Spleen (tissue), 11 donors: Measurements from ENCODE around the gene CFAP91. TPM values are rescaled to one million over a fixed set of nuclear protein-coding genes. Genes with fewer than 3 reads are reported as not detected.

Experiments used
- DNase-seq: peaks from one replicate; pipeline ENCODE4 v3.0.0-alpha.2; 2020
- H3K27ac ChIP-seq, 8 donors: fragments of 200-600 bp; sonication (generic) in 7 of 8; 1 replicate in 4 of 8; 2 replicates in 4 of 8; pipeline versions ENCODE4 v1.5.0 to v1.8.0; 2016 to 2021; ENCODE audit warnings: inconsistent platforms in 4 of 8, mild to moderate bottlenecking in 4 of 8, moderate library complexity in 1 of 8
- H3K27me3 ChIP-seq, 7 donors: fragments of 200-600 bp; sonication (generic) in 6 of 7; replicated peaks in 1 of 7; 1 replicate in 4 of 7; 2 replicates in 3 of 7; pipeline versions ENCODE4 v1.5.0 to v1.8.0; 2016 to 2021; ENCODE audit warnings: inconsistent platforms in 3 of 7, mild to moderate bottlenecking in 1 of 7
- H3K36me3 ChIP-seq, 6 donors: fragments of 200-600 bp; sonication (generic) in 5 of 6; 1 replicate in 4 of 6; 2 replicates in 2 of 6; pipeline versions ENCODE4 v1.5.0 to v1.8.0; 2016 to 2021; ENCODE audit warnings: inconsistent platforms in 2 of 6
- H3K4me1 ChIP-seq, 6 donors: fragments of 200-600 bp; sonication (generic) in 5 of 6; 1 replicate in 3 of 6; 2 replicates in 3 of 6; pipeline versions ENCODE4 v1.5.0 to v1.8.0; 2016 to 2021; ENCODE audit warnings: inconsistent platforms in 3 of 6
- H3K4me3 ChIP-seq, 8 donors: fragments of 200-600 bp; sonication (generic) in 7 of 8; 1 replicate in 4 of 8; 2 replicates in 4 of 8; pipeline versions ENCODE4 v1.5.0 to v1.8.0; 2016 to 2021; ENCODE audit warnings: inconsistent platforms in 4 of 8, mild to moderate bottlenecking in 4 of 8, moderate library complexity in 2 of 8
- H3K9me3 ChIP-seq, 8 donors: fragments of 200-600 bp; sonication (generic) in 7 of 8; 1 replicate in 4 of 8; 2 replicates in 4 of 8; pipeline versions ENCODE4 v1.5.0 to v1.8.0; 2016 to 2021; ENCODE audit warnings: inconsistent platforms in 4 of 8
- CTCF ChIP-seq, 11 experiments: fragments of 200-600 bp in 7 of 11; fragments of 450-650 bp in 4 of 11; sonication (generic) in 4 of 11; IDR thresholded peaks in 8 of 11; conservative IDR thresholded peaks in 3 of 11; 1 replicate in 7 of 11; 2 replicates in 4 of 11; pipeline versions ENCODE4 v1.4.0 to v1.8.0; 2016 to 2021; ENCODE audit warnings: antibody characterized with exemption in 11 of 11, inconsistent platforms in 4 of 11, mild to moderate bottlenecking in 1 of 11
- POLR2A ChIP-seq, 3 donors: fragments of 450-650 bp; IDR thresholded peaks; one replicate each; pipeline ENCODE4 v1.5.1; 2017; ENCODE audit warnings: antibody characterized with exemption in 3 of 3, mild to moderate bottlenecking in 1 of 3
- POLR2AphosphoS5 ChIP-seq, 3 donors: sonication (generic); formaldehyde crosslinking; IDR thresholded peaks; one replicate each; pipeline ENCODE4 v1.5.1; 2017; ENCODE audit warnings: antibody characterized with exemption in 3 of 3
- WGBS, 5 donors: extraction: QIAGEN DNeasy Blood & Tissue Kit in 3 of 5; methylation state at CpG; one replicate each; pipeline versions ENCODE4 v1.1.5 to v1.1.7; 2013 to 2018; 5-methylcytosine and 5-hydroxymethylcytosine counted together
- intact Hi-C: fragments of 100-400 bp; cut with DNase I; formaldehyde crosslinking; loops from one replicate; pipeline ENCODE4 v1.15.0; 2023; ENCODE audit warnings: low total_unique reads
- polyA plus RNA-seq, 3 donors: library from polyadenylated mRNA; stranded (reverse); fragments of 200-250 nt; gene quantifications; one replicate each; pipeline ENCODE4 v1.2.1, GENCODE V29; 2013
- total RNA-seq, 7 donors: library from RNA; depleted of rRNA in 3 of 7; stranded (reverse); fragments of >200 nt in 3 of 7; fragmentation: NEBNext Ultra II Directional in 4 of 7; extraction: Animal tissue kit (Norgen Biotek cat#: 25700) in 4 of 7; gene quantifications; one replicate each; pipeline versions ENCODE4 v1.1.0 to v1.2.1, GENCODE V29; 2016 to 2021
- donor health status: healthy with polysubstance abuse.
- donor health status: DM: no; HTN: no; CAD: no; lungs with moderate emphysema.
- donor health status: DM: no; HTN: no; CAD: no.
- donor health status: Bipolar disorder and iron deficiency.
- donor health status: healthy.
- donor health status: DM: no; HTN: no; CAD: no.
- donor health status: DM: yes; HTN: yes; CAD: no.

CFAP91 gene
- total and polyA plus RNA-seq, 10 donors, result 11.0 to 141 (median 53.2) TPM

GRCh38 chr3:119751423-119751822 lies 48.6 kb downstream of the CFAP91 start:
- no peak for TF ChIP-seq POLR2A (IDR thresholded peaks at IDR 0.05)
- TF ChIP-seq CTCF (IDR thresholded peaks at IDR 0.05 in 8 of 11, conservative IDR thresholded peaks at IDR 0.05 in 3 of 11), result no peak
- no peak for TF ChIP-seq POLR2AphosphoS5 (IDR thresholded peaks at IDR 0.05)
- Histone ChIP-seq H3K36me3 (peaks cover 0 to 50% (median 9%) of the 10 kb centered on the region in 6 donors), H3K4me3 (peak overlapping the region in 2 of 8 donors; percentile 1), H3K27me3 (no peaks in the 10 kb centered on the region), H3K27ac (peak overlapping the region in 1 of 8 donors; percentile 22), H3K9me3 (peaks cover 0 to 29% (median 21%) of the 10 kb centered on the region in 8 donors), H3K4me1 (no peaks in the 10 kb centered on the region)
- no peak for DNase-seq
- intact Hi-C loops, result no loop called here
- WGBS, 5 donors, result 81 to 92% (median 83%) methylated on average over 3 of the region's 3 CpGs

Other genes starting within 250 kb of the CFAP91 start
- gene TMEM39A, start 239.4 kb upstream of the CFAP91 start, total RNA-seq, result 10 to 100 TPM; 36.0 to 80.5 (median 42.3) TPM
- 1 to 10 TPM; 4.9 to 5.9 (median 5.4) TPM for gene TMEM39A, start 239.4 kb upstream of the CFAP91 start, polyA plus RNA-seq
- gene POGLUT1, start 234.1 kb upstream of the CFAP91 start, total RNA-seq, result 10 to 100 TPM; 15.3 to 26.0 (median 24.3) TPM
- gene POGLUT1, start 234.1 kb upstream of the CFAP91 start, polyA plus RNA-seq, result 10 to 100 TPM; 11.1 to 17.0 (median 12.6) TPM
- gene TIMMDC1, start 204.5 kb upstream of the CFAP91 start, total RNA-seq, result 10 to 100 TPM; 33.0 to 85.7 (median 67.4) TPM
- 10 to 100 TPM; 57.1 to 77.8 (median 75.4) TPM for gene TIMMDC1, start 204.5 kb upstream of the CFAP91 start, polyA plus RNA-seq
- gene CD80, start 143.4 kb upstream of the CFAP91 start, total RNA-seq, result 10 to 100 TPM in 6 of 7 donors, 1 to 10 TPM in 1; 5.7 to 33.0 (median 19.7) TPM
- 1 to 10 TPM; 1.5 to 2.5 (median 2.0) TPM for gene CD80, start 143.4 kb upstream of the CFAP91 start, polyA plus RNA-seq
- gene ADPRH, start 123.5 kb upstream of the CFAP91 start, total RNA-seq, result 10 to 100 TPM; 16.1 to 29.2 (median 24.3) TPM
- gene ADPRH, start 123.5 kb upstream of the CFAP91 start, polyA plus RNA-seq, result 10 to 100 TPM in 2 of 3 donors, 1 to 10 TPM in 1; 7.1 to 14.4 (median 10.3) TPM
- gene PLA1A, start 105.1 kb upstream of the CFAP91 start, total RNA-seq, result 1 to 10 TPM in 3 of 7 donors, under 1 TPM in 3, not detected in 1; 0.27 to 6.8 (median 1.0) TPM
- under 1 TPM; 0.44 to 0.80 (median 0.61) TPM for gene PLA1A, start 105.1 kb upstream of the CFAP91 start, polyA plus RNA-seq
- 1 to 10 TPM; 4.8 to 9.8 (median 6.9) TPM for gene POPDC2, start 42.4 kb upstream of the CFAP91 start, total RNA-seq
- 1 to 10 TPM; 3.1 to 8.3 (median 7.0) TPM for gene POPDC2, start 42.4 kb upstream of the CFAP91 start, polyA plus RNA-seq
- 10 to 100 TPM; 30.4 to 58.5 (median 38.4) TPM for gene COX17, start 25.6 kb upstream of the CFAP91 start, total RNA-seq
- gene COX17, start 25.6 kb upstream of the CFAP91 start, polyA plus RNA-seq, result 100 to 1,000 TPM in 2 of 3 donors, 10 to 100 TPM in 1; 97.4 to 136 (median 115) TPM
- 1 to 10 TPM in 2 of 7 donors, under 1 TPM in 4, not detected in 1; 0.42 to 1.1 (median 0.65) TPM for gene NR1I2, start 79.1 kb downstream of the CFAP91 start, total RNA-seq
- gene NR1I2, start 79.1 kb downstream of the CFAP91 start, polyA plus RNA-seq, result under 1 TPM; 0.26 to 0.64 (median 0.37) TPM